ENCODE results near the gene TRAPPC10. TPM values are rescaled to one million over a fixed set of nuclear protein-coding genes. Genes with fewer than 3 reads are reported as not detected.

TRAPPC10 gene
- total and polyA plus RNA-seq, 2 experiments from 2014 or later: 9.9 to 21.0 TPM

DNA sequence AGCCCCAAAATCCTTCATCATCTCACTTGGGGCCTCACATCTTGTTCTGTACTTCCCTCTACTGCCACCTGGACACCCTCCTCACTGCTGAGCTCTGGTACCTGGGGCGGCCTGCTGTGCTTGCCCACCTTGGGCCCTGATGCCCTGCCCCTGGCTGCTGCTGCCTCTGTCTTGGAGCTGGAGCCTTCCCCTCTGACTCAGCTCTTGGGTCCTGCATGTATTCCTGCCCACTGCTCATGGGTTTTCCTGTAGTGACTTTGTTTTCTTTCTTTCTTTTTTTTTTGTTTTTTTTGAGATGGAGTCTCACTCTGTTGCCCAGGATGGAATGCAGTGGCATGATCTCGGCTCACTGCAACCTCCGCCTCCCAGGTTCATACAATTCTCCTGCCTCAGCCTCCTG lies 37.5 kb downstream of the TRAPPC10 start:
- H3K4me3 ChIP-seq: no peak overlapping the region
- H3K9me3 ChIP-seq (ENCODE audit: low read depth): no peaks in the 10 kb centered on the region
- H3F3A ChIP-seq (ENCODE audit: insufficient read depth): no peaks in the 10 kb centered on the region
- no peaks in the 10 kb centered on the region for H3K27me3 ChIP-seq (replicated peaks; ENCODE audit: insufficient read depth)
- no peak overlapping the region for H3K27ac ChIP-seq
- TF ChIP-seq EZH2 (IDR thresholded peaks at IDR 0.05; ENCODE audit: insufficient read depth, poor library complexity, severe bottlenecking) (no peak), EZH2phosphoT487 (IDR thresholded peaks at IDR 0.05; ENCODE audit: insufficient read depth, low read depth) (no peak)
- in situ Hi-C loops (cut with MboI): loop anchor here (25.0 kb wide), 1 partner anchor 538 kb away; the partner anchor contains the start of genes KRTAP10-5 and KRTAP10-6
- H4K20me1 ChIP-seq (ENCODE audit: insufficient read depth): no peaks in the 10 kb centered on the region
- no peaks in the 10 kb centered on the region for H3K9me2 ChIP-seq (ENCODE audit: insufficient read depth)
- 0 out of 2 replicates have a peak, but pooled peaks cover 10% of the 10 kb centered on the region for H3K36me3 ChIP-seq (ENCODE audit: low read depth)
- peaks cover 100% of the 10 kb centered on the region for H3K79me2 ChIP-seq (ENCODE audit: insufficient read depth)
- no peaks in the 10 kb centered on the region for H3K4me1 ChIP-seq (ENCODE audit: insufficient read depth)
- DNase-seq: peak; percentile 7
- no peak overlapping the region for H2AFZ ChIP-seq
- no peak overlapping the region for H3K4me2 ChIP-seq (ENCODE audit: unreplicated experiment)
- 87 to 96% methylated on average over 3 of the region's 3 CpGs for WGBS, 2 experiments (ENCODE audit: low coverage in 1 of 2, low lambda C conversion rate in 2 of 2, missing lambda C conversion rate in 2 of 2)
- H3K9ac ChIP-seq: no peak overlapping the region

DNA sequence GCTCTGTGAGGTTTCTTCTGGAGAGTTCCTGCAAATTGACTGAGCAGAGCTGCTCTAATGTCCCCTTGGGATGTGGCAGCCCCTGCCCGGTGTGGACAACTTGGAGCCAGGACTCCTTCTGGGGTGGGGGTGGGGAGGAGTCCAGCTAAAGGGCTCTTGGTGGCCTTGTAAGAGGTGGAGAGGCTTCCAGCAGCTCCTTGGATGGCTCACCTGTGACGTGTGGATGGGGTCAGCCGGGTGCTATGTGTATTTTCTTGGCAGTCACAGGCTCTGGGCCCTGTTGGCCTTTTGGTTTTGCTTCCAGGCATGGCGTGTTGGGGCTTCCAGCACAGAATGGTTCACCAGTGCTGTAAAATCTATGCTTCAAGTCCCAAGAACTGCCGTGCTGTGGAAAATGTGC lies 38.2 kb downstream of the TRAPPC10 start:
- no peak for DNase-seq
- no peaks in the 10 kb centered on the region for H3K4me1 ChIP-seq (ENCODE audit: insufficient read depth)
- no peak overlapping the region for H3K4me3 ChIP-seq
- H3K27me3 ChIP-seq (replicated peaks; ENCODE audit: insufficient read depth): no peaks in the 10 kb centered on the region
- in situ Hi-C loops (cut with MboI): loop anchor here (25.0 kb wide), 1 partner anchor 537 kb away; the partner anchor contains the start of genes KRTAP10-5 and KRTAP10-6
- H3K4me2 ChIP-seq (ENCODE audit: unreplicated experiment): no peak overlapping the region
- H3K9me2 ChIP-seq (ENCODE audit: insufficient read depth): no peaks in the 10 kb centered on the region
- 81 to 83% methylated on average over 5 of the region's 5 CpGs for WGBS, 2 experiments (ENCODE audit: low coverage in 1 of 2, low lambda C conversion rate in 2 of 2, missing lambda C conversion rate in 2 of 2)
- no peak overlapping the region for H3K27ac ChIP-seq
- no peaks in the 10 kb centered on the region for H3F3A ChIP-seq (ENCODE audit: insufficient read depth)
- H2AFZ ChIP-seq: no peak overlapping the region
- H3K9ac ChIP-seq: no peak overlapping the region
- no peak for TF ChIP-seq EZH2 (IDR thresholded peaks at IDR 0.05; ENCODE audit: insufficient read depth, poor library complexity, severe bottlenecking)
- TF ChIP-seq EZH2phosphoT487 (IDR thresholded peaks at IDR 0.05; ENCODE audit: insufficient read depth, low read depth): no peak
- no peaks in the 10 kb centered on the region for H4K20me1 ChIP-seq (ENCODE audit: insufficient read depth)
- peaks cover 100% of the 10 kb centered on the region for H3K79me2 ChIP-seq (ENCODE audit: insufficient read depth)
- H3K36me3 ChIP-seq (ENCODE audit: low read depth): 0 out of 2 replicates have a peak, but pooled peaks cover 10% of the 10 kb centered on the region
- no peaks in the 10 kb centered on the region for H3K9me3 ChIP-seq (ENCODE audit: low read depth)

DNA sequence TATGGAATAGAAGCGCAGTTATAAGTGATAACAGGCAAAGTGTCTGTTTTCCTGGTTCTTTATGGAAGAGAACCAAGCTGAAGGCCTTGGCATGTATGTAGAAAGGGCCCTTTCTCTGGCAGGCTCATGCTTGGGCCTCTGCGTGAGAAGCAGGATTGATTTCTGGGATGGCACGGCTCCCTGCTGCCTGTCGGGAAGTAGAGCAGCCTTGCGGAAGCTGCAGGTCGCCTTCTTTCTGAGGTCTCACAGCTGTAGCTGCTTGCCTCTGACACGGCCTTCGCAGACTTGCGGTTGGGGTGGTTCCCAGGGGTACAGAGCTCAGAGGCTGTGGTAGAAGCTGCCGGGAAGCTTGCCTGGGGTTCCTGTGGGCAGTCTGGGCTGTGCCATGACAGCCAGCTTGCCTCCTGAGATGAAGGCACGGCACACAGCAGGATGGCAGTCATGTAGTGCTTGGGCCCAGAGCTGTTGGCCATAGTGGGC lies 39.4 kb downstream of the TRAPPC10 start:
- Histone ChIP-seq H3K9me3 (ENCODE audit: low read depth) (no peaks in the 10 kb centered on the region), H3K79me2 (ENCODE audit: insufficient read depth) (peaks cover 100% of the 10 kb centered on the region), H3K27ac (no peak overlapping the region), H3K4me3 (no peak overlapping the region), H3K27me3 (replicated peaks; ENCODE audit: insufficient read depth) (no peaks in the 10 kb centered on the region), H3K9ac (no peak overlapping the region), H3K9me2 (ENCODE audit: insufficient read depth) (no peaks in the 10 kb centered on the region), H3K4me2 (ENCODE audit: unreplicated experiment) (no peak overlapping the region), H3F3A (ENCODE audit: insufficient read depth) (no peaks in the 10 kb centered on the region), H3K36me3 (ENCODE audit: low read depth) (peaks cover 14% of the 10 kb centered on the region; the same call in 1 of the 2 replicates), H3K4me1 (ENCODE audit: insufficient read depth) (no peaks in the 10 kb centered on the region), H4K20me1 (ENCODE audit: insufficient read depth) (no peaks in the 10 kb centered on the region), H2AFZ (no peak overlapping the region)
- in situ Hi-C loops (cut with MboI): loop anchor here (25.0 kb wide), 1 partner anchor 536 kb away; the partner anchor contains the start of genes KRTAP10-5 and KRTAP10-6
- no peak for DNase-seq
- WGBS, 2 experiments (ENCODE audit: low coverage in 1 of 2, low lambda C conversion rate in 2 of 2, missing lambda C conversion rate in 2 of 2): 87 to 89% methylated on average over 11 of the region's 11 CpGs
- TF ChIP-seq EZH2 (IDR thresholded peaks at IDR 0.05; ENCODE audit: insufficient read depth, poor library complexity, severe bottlenecking) (no peak), EZH2phosphoT487 (IDR thresholded peaks at IDR 0.05; ENCODE audit: insufficient read depth, low read depth) (no peak)

DNA sequence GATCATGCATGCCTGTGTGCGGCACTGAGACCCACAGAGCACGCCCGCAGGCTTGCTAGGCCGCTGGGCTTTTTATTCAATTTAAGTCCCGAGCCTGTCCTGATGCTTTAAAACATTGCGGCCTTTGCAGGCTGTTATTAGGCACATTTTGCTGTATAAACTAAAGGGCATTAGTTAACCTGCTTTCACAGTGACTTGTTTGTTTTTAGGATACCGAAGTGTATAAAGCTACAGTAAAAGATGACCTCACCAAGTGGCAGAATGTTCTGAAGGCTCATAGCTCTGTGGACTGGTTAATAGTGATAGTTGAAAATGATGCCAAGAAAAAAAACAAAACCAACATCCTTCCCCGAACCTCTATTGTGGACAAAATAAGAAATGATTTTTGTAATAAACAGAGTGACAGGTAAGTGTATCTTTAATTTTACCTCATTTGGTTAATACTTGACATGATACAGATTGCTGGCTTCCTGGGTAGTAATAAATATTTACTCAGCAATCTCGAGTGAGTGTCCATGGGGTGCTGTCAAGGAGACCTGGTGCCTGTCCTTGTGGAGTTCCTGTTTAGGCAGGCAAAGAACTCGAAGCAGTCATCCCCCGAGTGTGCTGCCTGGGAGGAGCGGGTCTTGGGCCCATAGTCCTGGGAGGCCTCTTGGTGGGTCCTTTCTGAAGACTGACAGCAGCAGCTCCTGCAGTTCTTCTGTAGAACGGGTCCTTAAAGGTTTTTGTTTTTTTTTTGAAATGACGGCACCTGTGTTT lies 40.1 kb downstream of the TRAPPC10 start:
- no peaks in the 10 kb centered on the region for H3K9me2 ChIP-seq (ENCODE audit: insufficient read depth)
- H4K20me1 ChIP-seq (ENCODE audit: insufficient read depth): no peaks in the 10 kb centered on the region
- no peaks in the 10 kb centered on the region for H3K4me1 ChIP-seq (ENCODE audit: insufficient read depth)
- no peak overlapping the region for H3K4me3 ChIP-seq
- H3F3A ChIP-seq (ENCODE audit: insufficient read depth): no peaks in the 10 kb centered on the region
- no peaks in the 10 kb centered on the region for H3K27me3 ChIP-seq (replicated peaks; ENCODE audit: insufficient read depth)
- H3K79me2 ChIP-seq (ENCODE audit: insufficient read depth): peaks cover 99% of the 10 kb centered on the region
- DNase-seq: no peak
- no peak overlapping the region for H3K9ac ChIP-seq
- in situ Hi-C loops (cut with MboI): loop anchor here (25.0 kb wide), 1 partner anchor 535 kb away; the partner anchor contains the start of genes KRTAP10-5 and KRTAP10-6
- no peaks in the 10 kb centered on the region for H3K9me3 ChIP-seq (ENCODE audit: low read depth)
- TF ChIP-seq EZH2phosphoT487 (IDR thresholded peaks at IDR 0.05; ENCODE audit: insufficient read depth, low read depth) (no peak), EZH2 (IDR thresholded peaks at IDR 0.05; ENCODE audit: insufficient read depth, poor library complexity, severe bottlenecking) (no peak)
- no peak overlapping the region for H3K27ac ChIP-seq
- WGBS, 2 experiments (ENCODE audit: low coverage in 1 of 2, low lambda C conversion rate in 2 of 2, missing lambda C conversion rate in 2 of 2): 83 to 85% methylated on average over 14 of the region's 14 CpGs
- H2AFZ ChIP-seq: no peak overlapping the region
- H3K4me2 ChIP-seq (ENCODE audit: unreplicated experiment): no peak overlapping the region
- H3K36me3 ChIP-seq (ENCODE audit: low read depth): peaks cover 14% of the 10 kb centered on the region; the same call in 1 of the 2 replicates

Measured in GM23248 (cell line).